ENCODE measurements around the gene IL13RA1.
"Not testable (repeated sequence)": the region's sequence is repeated elsewhere in the genome, so short reads cannot be mapped to it uniquely, and the experiment has no call there.

Gene IL13RA1

GRCh38 chrX:118715917-118716316 is 11.5 kb upstream of the IL13RA1 start:
- POLR2A ChIA-PET; H3K27ac ChIP-seq (ENCODE audit: extremely low read depth, low read depth, low read length); H3K36me3 ChIP-seq (ENCODE audit: control insufficient read depth in 2 of 2, insufficient read depth in 1 of 2, low read length in 2 of 2); H3K4me3 ChIP-seq (ENCODE audit: low read depth, low read length); H3K4me1 ChIP-seq (ENCODE audit: control insufficient read depth, insufficient read depth, low read length); H3K9me3 ChIP-seq (ENCODE audit: control insufficient read depth, insufficient read depth, low read depth, low read length): not testable (repeated sequence)
- CTCF ChIA-PET = interaction anchor here (0.6 kb wide), 1 partner anchor 1848 kb away, joined by 3 read pairs; no protein-coding TSS in a partner anchor

GRCh38 chrX:118716833-118717232 is 10.6 kb upstream of the IL13RA1 start:
- H3K9me3 ChIP-seq (ENCODE audit: control insufficient read depth, insufficient read depth, low read depth, low read length); H3K4me3 ChIP-seq (ENCODE audit: low read depth, low read length); CTCF ChIA-PET; H3K4me1 ChIP-seq (ENCODE audit: control insufficient read depth, insufficient read depth, low read length); H3K36me3 ChIP-seq (ENCODE audit: control insufficient read depth in 2 of 2, insufficient read depth in 1 of 2, low read length in 2 of 2); POLR2A ChIA-PET; H3K27ac ChIP-seq (ENCODE audit: extremely low read depth, low read depth, low read length): not testable (repeated sequence)

DNA sequence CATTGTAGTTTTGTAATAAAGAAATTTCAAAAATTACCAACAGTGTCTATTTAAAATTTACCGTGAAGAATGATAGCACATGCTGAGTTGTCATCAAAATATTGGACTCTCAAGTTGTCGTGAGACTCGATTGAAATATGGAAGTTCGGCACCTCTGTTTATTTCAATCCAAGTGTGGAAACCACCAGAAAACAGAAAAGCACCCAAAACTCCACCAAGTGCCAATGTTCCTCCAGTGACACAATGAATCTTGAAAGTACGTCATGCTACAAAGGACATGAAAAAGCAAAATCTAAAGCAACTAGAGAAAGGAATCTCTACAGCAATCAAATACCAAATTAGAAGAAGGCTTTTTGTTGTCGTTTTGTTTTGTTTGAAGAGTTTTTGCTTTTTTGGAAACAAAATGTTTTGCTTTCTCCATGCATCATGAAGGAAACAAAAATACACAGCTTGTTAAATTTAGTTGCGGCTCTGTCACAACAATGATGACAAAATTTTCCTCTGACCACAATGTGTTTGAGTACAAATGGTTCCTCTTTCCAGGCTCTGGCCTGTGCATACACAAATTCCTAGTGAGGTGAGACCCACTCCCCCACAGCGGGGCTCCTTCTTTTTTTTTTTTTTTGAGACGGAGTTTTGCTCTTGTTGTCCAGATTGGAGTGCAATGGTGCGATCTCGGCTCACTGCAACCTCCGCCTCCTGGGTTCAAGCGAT is 9.6 kb upstream of the IL13RA1 start:
- ChIA-PET POLR2A (no interaction called here), CTCF (no interaction called here)
- no peak overlapping the region for H3K27ac ChIP-seq (ENCODE audit: extremely low read depth, low read depth, low read length)
- H3K36me3 ChIP-seq (ENCODE audit: control insufficient read depth in 2 of 2, insufficient read depth in 1 of 2, low read length in 2 of 2) = no peaks in the 10 kb centered on the region
- no peaks in the 10 kb centered on the region for H3K9me3 ChIP-seq (ENCODE audit: control insufficient read depth, insufficient read depth, low read depth, low read length)
- no peaks in the 10 kb centered on the region for H3K4me1 ChIP-seq (ENCODE audit: control insufficient read depth, insufficient read depth, low read length)
- H3K4me3 ChIP-seq (ENCODE audit: low read depth, low read length) = no peak overlapping the region
- TF ChIP-seq ZNF433 (tag by site-specific recombination; IDR thresholded peaks at IDR 0.05; ENCODE audit: low read depth) (no peak), ZNF302 (tag by site-specific recombination; IDR thresholded peaks at IDR 0.05; ENCODE audit: low read depth) (no peak), ZNF132 (tag by site-specific recombination; IDR thresholded peaks at IDR 0.05; ENCODE audit: borderline replicate concordance) (no peak), AEBP2 (tag by site-specific recombination; IDR thresholded peaks at IDR 0.05; ENCODE audit: borderline replicate concordance) (no peak), ZNF621 (tag by site-specific recombination; IDR thresholded peaks at IDR 0.05) (no peak)

DNA sequence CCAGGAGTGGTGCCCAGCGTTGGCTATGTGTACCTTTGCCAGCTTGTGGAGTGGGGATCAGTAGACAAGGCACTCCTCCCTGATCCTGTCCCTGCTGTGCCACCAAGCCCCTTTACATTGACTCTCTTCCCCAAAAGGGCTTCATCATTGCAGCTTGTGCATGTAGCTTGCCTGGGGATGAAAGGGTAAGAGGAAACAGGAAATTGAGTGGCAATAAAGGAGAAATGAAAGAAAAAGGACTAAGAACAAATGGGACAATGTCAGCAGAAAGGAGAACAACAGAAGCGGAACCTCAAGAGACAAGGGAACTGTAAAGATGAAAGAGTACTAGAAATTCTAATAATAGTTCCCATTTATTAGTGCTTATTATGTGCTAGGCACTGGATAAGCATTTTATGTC is 8.7 kb upstream of the IL13RA1 start:
- TF ChIP-seq ZNF366 (tag by site-specific recombination; conservative IDR thresholded peaks at IDR 0.05) (no peak), HOXA7 (CRISPR knock-in tag; IDR thresholded peaks at IDR 0.05; ENCODE audit: borderline replicate concordance) (no peak), ZNF138 (tag by site-specific recombination; IDR thresholded peaks at IDR 0.05; ENCODE audit: borderline replicate concordance) (no peak), GLIS2 (tag by site-specific recombination; IDR thresholded peaks at IDR 0.05) (no peak), ZNF350 (tag by site-specific recombination; IDR thresholded peaks at IDR 0.05) (no peak), BCL6B (tag by site-specific recombination; IDR thresholded peaks at IDR 0.05) (no peak), ZNF707 (tag by site-specific recombination; IDR thresholded peaks at IDR 0.05) (no peak), MZF1 (tag by site-specific recombination; IDR thresholded peaks at IDR 0.05; ENCODE audit: borderline replicate concordance) (no peak), ZBTB7A (tag by site-specific recombination; IDR thresholded peaks at IDR 0.05; ENCODE audit: low read depth) (no peak), OVOL3 (tag by site-specific recombination; IDR thresholded peaks at IDR 0.05) (no peak), KLF10 (tag by site-specific recombination; IDR thresholded peaks at IDR 0.05) (no peak), ZNF292 (tag by site-specific recombination; IDR thresholded peaks at IDR 0.05; ENCODE audit: borderline replicate concordance, low read depth) (no peak), ZNF792 (tag by site-specific recombination; IDR thresholded peaks at IDR 0.05) (no peak), ZNF555 (tag by site-specific recombination; conservative IDR thresholded peaks at IDR 0.05) (no peak), CTCF (tag by site-specific recombination; IDR thresholded peaks at IDR 0.05) (no peak), ZBTB48 (tag by site-specific recombination; IDR thresholded peaks at IDR 0.05) (no peak), SCRT2 (tag by site-specific recombination; IDR thresholded peaks at IDR 0.05) (no peak), ZNF112 (tag by site-specific recombination; IDR thresholded peaks at IDR 0.05) (no peak)
- H3K27ac ChIP-seq (ENCODE audit: extremely low read depth, low read depth, low read length) = no peak overlapping the region
- no peaks in the 10 kb centered on the region for H3K9me3 ChIP-seq (ENCODE audit: control insufficient read depth, insufficient read depth, low read depth, low read length)
- H3K4me1 ChIP-seq (ENCODE audit: control insufficient read depth, insufficient read depth, low read length) = no peaks in the 10 kb centered on the region
- H3K4me3 ChIP-seq (ENCODE audit: low read depth, low read length) = no peak overlapping the region
- POLR2A ChIA-PET = interaction anchor here (0.6 kb wide), 1 partner anchor 44 kb away, joined by 4 read pairs; no protein-coding TSS in a partner anchor
- no peaks in the 10 kb centered on the region for H3K36me3 ChIP-seq (ENCODE audit: control insufficient read depth in 2 of 2, insufficient read depth in 1 of 2, low read length in 2 of 2)
- CTCF ChIA-PET = no interaction called here

All from HEK293 (cell line).